ENCODE measurements around the gene PRKACG. TPM values are rescaled to one million over a fixed set of nuclear protein-coding genes. Genes with fewer than 3 reads are reported as not detected.

Gene PRKACG
- total and polyA plus RNA-seq, 2 experiments from 2014 or later: 0.13 TPM; not detected in 1

- Histone ChIP-seq H3K27me3 (no peaks in the 10 kb centered on the region), H3K4me3 (no peak overlapping the region), H3K4me1 (ENCODE audit: low read depth) (peaks cover 4% of the 10 kb centered on the region), H3K9me3 (ENCODE audit: low read depth) (no peaks in the 10 kb centered on the region), H3K27ac (no peak overlapping the region), H3K36me3 (no peaks in the 10 kb centered on the region)
- no peak for DNase-seq (ENCODE audit: low read depth in 1 of 2, low spot score in 1 of 2)
- TF ChIP-seq CTCF (IDR thresholded peaks at IDR 0.05; ENCODE audit: low read depth, low read length): no peak
These were observed 9.7 kb upstream of the PRKACG start for GRCh38 chr9:69023650-69024049.

GRCh38 chr9:69020301-69021145 is 6.6 kb upstream of the PRKACG start:
- Histone ChIP-seq H3K36me3 (no peaks in the 10 kb centered on the region), H3K9me3 (ENCODE audit: low read depth) (no peaks in the 10 kb centered on the region), H3K27ac (no peak overlapping the region), H3K27me3 (no peaks in the 10 kb centered on the region), H3K4me1 (ENCODE audit: low read depth) (peaks cover 4% of the 10 kb centered on the region), H3K4me3 (no peak overlapping the region)
- no peak for DNase-seq (ENCODE audit: low read depth in 1 of 2, low spot score in 1 of 2)
- no peak for TF ChIP-seq CTCF (IDR thresholded peaks at IDR 0.05; ENCODE audit: low read depth, low read length)

- no peak for TF ChIP-seq CTCF (IDR thresholded peaks at IDR 0.05; ENCODE audit: low read depth, low read length)
- DNase-seq (ENCODE audit: low read depth in 1 of 2, low spot score in 1 of 2): no peak
- H3K27ac ChIP-seq: no peak overlapping the region
- no peaks in the 10 kb centered on the region for H3K27me3 ChIP-seq
- peaks cover 4% of the 10 kb centered on the region for H3K4me1 ChIP-seq (ENCODE audit: low read depth)
- no peak overlapping the region for H3K4me3 ChIP-seq
- H3K36me3 ChIP-seq: no peaks in the 10 kb centered on the region
- no peaks in the 10 kb centered on the region for H3K9me3 ChIP-seq (ENCODE audit: low read depth)
These were observed 5.9 kb upstream of the PRKACG start for GRCh38 chr9:69019808-69020207.

GRCh38 chr9:69018737-69019136 is 4.8 kb upstream of the PRKACG start:
- no peak for TF ChIP-seq CTCF (IDR thresholded peaks at IDR 0.05; ENCODE audit: low read depth, low read length)
- Histone ChIP-seq H3K36me3 (no peaks in the 10 kb centered on the region), H3K4me3 (no peak overlapping the region), H3K4me1 (ENCODE audit: low read depth) (peaks cover 4% of the 10 kb centered on the region), H3K27ac (no peak overlapping the region), H3K27me3 (no peaks in the 10 kb centered on the region), H3K9me3 (ENCODE audit: low read depth) (no peaks in the 10 kb centered on the region)
- no peak for DNase-seq (ENCODE audit: low read depth in 1 of 2, low spot score in 1 of 2)

GRCh38 chr9:69016191-69017096 is 2.5 kb upstream of the PRKACG start:
- Histone ChIP-seq H3K36me3 (no peaks in the 10 kb centered on the region), H3K9me3 (ENCODE audit: low read depth) (no peaks in the 10 kb centered on the region), H3K4me1 (ENCODE audit: low read depth) (peaks cover 4% of the 10 kb centered on the region), H3K4me3 (no peak overlapping the region), H3K27ac (no peak overlapping the region), H3K27me3 (no peaks in the 10 kb centered on the region)
- no peak for DNase-seq (ENCODE audit: low read depth in 1 of 2, low spot score in 1 of 2)
- no peak for TF ChIP-seq CTCF (IDR thresholded peaks at IDR 0.05; ENCODE audit: low read depth, low read length)
